GM04504 (cell line): ENCODE data around the gene MAPK8IP3.

Experiments used
- DNase-seq: peaks from one replicate; pipeline ENCODE4 v3.0.0-alpha.2; 2012; ENCODE audit warnings: low read depth

MAPK8IP3 gene

DNA sequence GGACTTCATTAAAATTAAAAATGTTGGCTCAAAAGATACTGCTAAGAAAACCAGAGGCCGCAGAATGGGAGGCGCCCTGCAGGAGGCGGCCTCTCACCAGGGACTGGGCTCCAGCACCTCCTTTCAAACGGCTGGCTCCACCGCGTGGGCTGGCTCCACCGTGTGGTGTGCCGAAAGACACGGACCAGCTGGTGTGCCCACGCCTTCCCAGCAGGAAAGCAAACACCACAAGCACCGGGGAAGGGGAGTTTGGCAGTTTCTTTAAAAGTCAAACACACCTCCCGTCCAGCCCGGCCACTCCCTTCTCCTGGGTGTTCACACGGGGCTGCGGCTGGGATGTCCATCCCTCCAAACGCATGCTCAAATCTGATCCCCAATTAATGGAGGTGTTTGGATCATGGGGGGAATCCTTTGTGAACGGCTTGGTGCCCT lies 106.8 kb downstream of the MAPK8IP3 start:
- DNase-seq, result no peak

DNA sequence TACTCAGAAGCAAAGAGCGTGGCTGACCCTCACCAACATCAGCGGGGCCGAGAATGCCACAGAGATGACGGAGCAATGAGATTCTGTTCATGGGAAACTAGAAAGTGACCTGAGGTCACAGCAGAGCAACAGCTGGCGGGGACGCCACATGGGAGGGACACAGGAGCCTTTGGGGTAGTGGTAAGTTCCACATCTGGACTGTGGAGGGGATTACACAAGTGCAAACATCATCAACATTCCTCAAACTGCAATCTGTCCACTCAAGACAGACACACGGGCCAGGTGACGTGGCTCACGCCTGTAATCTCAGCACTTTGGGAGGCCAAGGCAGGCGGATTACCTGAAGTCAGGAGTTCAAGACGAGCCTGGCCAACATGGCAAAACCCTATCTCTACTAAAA lies 109.5 kb downstream of the MAPK8IP3 start:
- DNase-seq, result no peak

DNA sequence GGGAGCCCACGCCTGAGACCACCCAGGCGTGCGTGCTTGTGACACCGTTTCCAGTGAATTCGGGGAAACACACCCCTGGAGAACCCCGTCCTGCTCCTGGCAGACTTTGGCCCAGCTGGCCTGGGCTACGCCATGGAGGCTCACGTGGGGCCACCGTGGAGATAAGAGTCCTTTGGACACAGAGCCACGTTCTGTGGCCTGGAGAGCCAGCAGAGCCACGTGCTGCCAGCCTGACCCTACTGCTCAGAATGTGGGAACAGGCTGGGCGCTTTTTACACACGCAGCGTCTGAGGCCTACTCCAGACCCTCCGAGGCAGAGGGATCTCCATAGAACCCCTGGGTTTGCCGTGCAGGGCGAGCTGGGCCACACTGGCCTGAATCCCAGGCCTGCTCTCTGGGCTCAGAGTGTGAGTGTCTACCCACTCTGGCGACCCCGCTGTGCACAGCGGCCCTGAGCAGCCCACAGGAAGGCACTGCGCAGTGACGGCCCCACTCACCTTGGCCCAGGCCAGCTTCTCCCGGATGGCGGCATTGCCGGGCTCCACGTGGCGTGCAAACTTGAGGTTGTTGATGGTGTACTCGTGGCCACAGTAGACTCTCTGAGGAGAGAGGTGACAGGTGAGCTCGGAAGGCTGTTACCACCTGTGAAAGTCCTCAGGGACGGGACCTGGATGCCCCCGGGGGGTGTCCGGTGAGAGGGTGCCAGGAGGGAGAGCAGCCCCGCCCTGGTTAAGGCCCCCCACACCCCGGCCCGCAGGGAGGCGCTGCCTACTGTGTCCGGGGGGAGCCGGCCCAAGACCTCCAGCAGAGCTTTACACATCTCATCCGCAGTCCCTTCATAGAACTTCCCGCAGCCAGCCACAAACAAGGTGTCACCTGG lies 110.6 kb downstream of the MAPK8IP3 start:
- DNase-seq, result no peak

- DNase-seq, result no peak
Measured at GRCh38 chr16:1817276-1817589, 111.2 kb downstream of the MAPK8IP3 start.

DNA sequence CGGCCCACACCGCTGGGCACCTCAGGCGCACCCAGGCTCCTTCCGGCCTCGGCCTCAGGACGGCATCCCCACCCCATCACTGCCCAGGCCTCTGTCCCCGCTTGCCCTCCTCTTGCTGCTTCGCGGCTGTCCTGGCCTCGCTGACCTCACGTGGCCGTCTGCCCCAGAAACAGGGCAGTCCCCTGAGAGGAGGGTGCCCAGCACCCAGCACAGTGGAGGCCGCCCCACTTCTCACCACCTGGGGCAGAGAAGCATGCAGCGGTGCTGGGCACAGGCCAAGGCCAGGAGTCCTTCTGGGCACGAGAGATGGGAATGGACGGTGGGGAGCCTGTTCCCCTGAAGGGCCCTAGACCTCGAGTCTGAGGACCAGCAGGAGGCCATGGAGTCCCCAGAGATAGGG lies 111.7 kb downstream of the MAPK8IP3 start:
- DNase-seq, result no peak

GRCh38 chr16:1818204-1818872 lies 112.3 kb downstream of the MAPK8IP3 start:
- no peak for DNase-seq

- no peak for DNase-seq
Measured at GRCh38 chr16:1818873-1819525, 113.0 kb downstream of the MAPK8IP3 start.

- no peak for DNase-seq
Measured at GRCh38 chr16:1819611-1820010, 113.6 kb downstream of the MAPK8IP3 start.
